Measurements from ENCODE around the gene FLII. TPM values are rescaled to one million over a fixed set of nuclear protein-coding genes. Genes with fewer than 3 reads are reported as not detected.
A peak's percentile ranks its signal among the peaks of the same experiment; 100 is the strongest.

The FLII gene
- polyA plus RNA-seq, 1 experiment: 192 TPM

DNA sequence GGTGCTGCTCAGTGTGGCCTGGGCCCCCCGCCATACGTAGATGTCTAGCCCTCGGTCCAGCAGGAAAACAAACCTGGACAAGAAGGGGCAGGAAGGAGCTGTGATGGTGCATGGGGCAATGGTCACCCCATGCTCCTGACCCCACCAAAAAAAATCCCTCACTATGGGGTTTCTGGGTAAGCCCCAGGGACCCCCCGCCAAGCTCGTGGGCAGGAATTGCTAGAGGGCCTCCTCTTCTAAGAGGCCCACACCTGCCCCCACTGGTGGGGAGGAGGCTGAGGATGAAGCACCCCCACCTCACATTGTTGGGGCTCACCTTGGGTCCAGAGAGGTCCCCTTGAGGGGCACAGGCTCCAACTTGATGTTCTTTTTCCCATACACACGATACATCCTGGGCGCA, 9.7 kb downstream of the FLII start:
- no peak for TF ChIP-seq CTCF (IDR thresholded peaks at IDR 0.05; ENCODE audit: low read depth, low read length)
- no peak overlapping the region for H3K4me3 ChIP-seq (ENCODE audit: low read depth, low read length)
- H3K27ac ChIP-seq (ENCODE audit: low read depth, low read length): peak overlapping the region; percentile 21
- ChIA-PET CTCF (interaction anchor here (0.9 to 1.5 kb wide), 5 partner anchors 8 to 377 kb away, joined by 3 to 5 read pairs (median 5); no protein-coding TSS in a partner anchor), POLR2A (no interaction called here)
- no peaks in the 10 kb centered on the region; the same call in 1 of the 2 replicates for H3K9me3 ChIP-seq (ENCODE audit: control insufficient read depth, insufficient read depth, low read length)
- no peaks in the 10 kb centered on the region for H3K27me3 ChIP-seq (ENCODE audit: control insufficient read depth, insufficient read depth, low read length)
- DNase-seq (ENCODE audit: low read depth, low spot score): no peak

GRCh38 chr17:18248300-18248731, 10.2 kb downstream of the FLII start:
- peak; percentile 71 for TF ChIP-seq CTCF (IDR thresholded peaks at IDR 0.05; ENCODE audit: low read depth, low read length)
- POLR2A ChIA-PET: interaction anchor here (1.2 kb wide), 1 partner anchor 12 kb away, joined by 3 read pairs; no protein-coding TSS in a partner anchor

GRCh38 chr17:18247613-18248001, 10.9 kb downstream of the FLII start:
- no peak for TF ChIP-seq CTCF (IDR thresholded peaks at IDR 0.05; ENCODE audit: low read depth, low read length)
- Histone ChIP-seq H3K27ac (ENCODE audit: low read depth, low read length) (no peak overlapping the region), H3K27me3 (ENCODE audit: control insufficient read depth, insufficient read depth, low read length) (no peaks in the 10 kb centered on the region), H3K9me3 (ENCODE audit: control insufficient read depth, insufficient read depth, low read length) (no peaks in the 10 kb centered on the region; the same call in 1 of the 2 replicates), H3K4me3 (ENCODE audit: low read depth, low read length) (no peak overlapping the region)
- no peak for DNase-seq (ENCODE audit: low read depth, low spot score)
- CTCF ChIA-PET: interaction anchor here (1.0 to 1.5 kb wide), 2 partner anchors 10 to 29 kb away, joined by 3 to 5 read pairs; no protein-coding TSS in a partner anchor
- POLR2A ChIA-PET: interaction anchor here (1.2 kb wide), 1 partner anchor 12 kb away, joined by 3 read pairs; no protein-coding TSS in a partner anchor

More at GRCh38 chr17:18248300-18248731, 10.2 kb downstream of the FLII start:
- Histone ChIP-seq H3K4me3 (ENCODE audit: low read depth, low read length) (no peak overlapping the region), H3K27ac (ENCODE audit: low read depth, low read length) (peak overlapping the region; percentile 3), H3K27me3 (ENCODE audit: control insufficient read depth, insufficient read depth, low read length) (no peaks in the 10 kb centered on the region), H3K9me3 (ENCODE audit: control insufficient read depth, insufficient read depth, low read length) (no peaks in the 10 kb centered on the region; the same call in 1 of the 2 replicates)
- CTCF ChIA-PET: interaction anchor here (0.9 to 1.5 kb wide), 3 partner anchors 8 to 11 kb away, joined by 3 to 5 read pairs (median 3); no protein-coding TSS in a partner anchor
- DNase-seq (ENCODE audit: low read depth, low spot score): peak; percentile 44

DNA sequence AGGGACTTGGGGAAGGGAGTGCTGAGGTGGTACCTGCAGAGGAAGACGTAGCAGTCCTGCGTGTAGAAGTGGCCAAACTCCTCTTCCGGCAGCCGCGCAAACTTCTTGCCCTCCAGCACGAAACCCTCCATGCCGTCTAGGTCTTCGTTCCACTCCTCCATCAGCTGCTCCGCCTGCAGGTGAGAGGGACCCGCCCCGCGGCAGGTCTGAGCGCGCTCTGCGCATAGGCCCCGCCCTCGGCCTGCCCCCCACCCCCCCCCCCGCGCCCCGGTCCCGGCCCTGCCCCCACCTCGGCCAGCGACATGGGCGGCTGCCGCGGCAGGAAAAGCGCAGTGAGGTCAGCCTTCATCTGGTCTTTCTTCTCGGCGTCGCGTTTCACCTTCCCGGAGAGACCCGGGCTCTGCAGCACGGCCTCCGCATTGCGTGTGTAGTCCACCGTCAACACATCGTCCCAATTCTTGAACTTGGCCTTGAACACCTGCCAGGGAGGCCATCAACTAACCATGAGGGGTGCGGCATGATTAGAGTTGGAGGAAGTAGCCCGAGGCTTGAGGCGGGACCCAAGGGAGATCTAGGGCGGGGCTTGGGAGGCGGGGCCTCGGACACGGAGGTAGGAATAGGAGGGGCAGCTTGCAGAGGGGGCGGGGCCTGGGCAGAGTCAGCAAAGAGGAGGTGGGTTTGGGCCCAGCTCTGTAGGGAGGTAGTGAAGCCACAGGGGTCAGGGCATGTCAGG, 11.5 kb downstream of the FLII start:
- Histone ChIP-seq H3K9me3 (ENCODE audit: control insufficient read depth, insufficient read depth, low read length) (no peaks in the 10 kb centered on the region; the same call in 1 of the 2 replicates), H3K27ac (ENCODE audit: low read depth, low read length) (no peak overlapping the region), H3K27me3 (ENCODE audit: control insufficient read depth, insufficient read depth, low read length) (no peaks in the 10 kb centered on the region), H3K4me3 (ENCODE audit: low read depth, low read length) (no peak overlapping the region)
- CTCF ChIA-PET: interaction anchor here (1.0 kb wide), 1 partner anchor 30 kb away, joined by 3 read pairs; no protein-coding TSS in a partner anchor
- no peak for TF ChIP-seq CTCF (IDR thresholded peaks at IDR 0.05; ENCODE audit: low read depth, low read length)
- POLR2A ChIA-PET: interaction anchor here (1.2 kb wide), 1 partner anchor 11 kb away, joined by 3 read pairs; no protein-coding TSS in a partner anchor
- no peak for DNase-seq (ENCODE audit: low read depth, low spot score)

All from AG04450 (cell line).